ENCODE data around the gene SPATA6.

The SPATA6 gene

GRCh38 chr1:48248356-48248755 is 223.6 kb downstream of the SPATA6 start:
- DNase-seq = no peak

- DNase-seq = no peak
These were observed 225.3 kb downstream of the SPATA6 start for GRCh38 chr1:48246727-48247126.

Measured in GF-D8 (cell line).